Measurements from ENCODE around the gene TBATA.

Gene TBATA

DNA sequence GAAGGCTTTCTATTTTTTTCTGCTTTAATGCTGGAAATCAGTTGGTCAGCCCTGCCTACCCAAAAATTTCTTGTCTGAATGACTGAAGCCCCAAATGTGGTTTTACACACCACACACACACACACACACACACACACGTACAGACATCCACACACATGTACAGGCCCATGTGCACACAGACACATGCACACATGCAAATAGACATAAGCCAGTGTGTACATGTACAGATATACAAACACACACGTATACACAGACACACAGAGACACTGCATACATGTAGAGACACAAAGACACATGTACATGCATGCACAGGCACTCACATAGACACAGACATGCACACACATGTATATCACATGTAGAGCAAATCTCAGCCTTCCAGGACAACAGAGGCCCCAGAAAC, 54.2 kb downstream of the TBATA start:
- TF ChIP-seq, protein P1, sequence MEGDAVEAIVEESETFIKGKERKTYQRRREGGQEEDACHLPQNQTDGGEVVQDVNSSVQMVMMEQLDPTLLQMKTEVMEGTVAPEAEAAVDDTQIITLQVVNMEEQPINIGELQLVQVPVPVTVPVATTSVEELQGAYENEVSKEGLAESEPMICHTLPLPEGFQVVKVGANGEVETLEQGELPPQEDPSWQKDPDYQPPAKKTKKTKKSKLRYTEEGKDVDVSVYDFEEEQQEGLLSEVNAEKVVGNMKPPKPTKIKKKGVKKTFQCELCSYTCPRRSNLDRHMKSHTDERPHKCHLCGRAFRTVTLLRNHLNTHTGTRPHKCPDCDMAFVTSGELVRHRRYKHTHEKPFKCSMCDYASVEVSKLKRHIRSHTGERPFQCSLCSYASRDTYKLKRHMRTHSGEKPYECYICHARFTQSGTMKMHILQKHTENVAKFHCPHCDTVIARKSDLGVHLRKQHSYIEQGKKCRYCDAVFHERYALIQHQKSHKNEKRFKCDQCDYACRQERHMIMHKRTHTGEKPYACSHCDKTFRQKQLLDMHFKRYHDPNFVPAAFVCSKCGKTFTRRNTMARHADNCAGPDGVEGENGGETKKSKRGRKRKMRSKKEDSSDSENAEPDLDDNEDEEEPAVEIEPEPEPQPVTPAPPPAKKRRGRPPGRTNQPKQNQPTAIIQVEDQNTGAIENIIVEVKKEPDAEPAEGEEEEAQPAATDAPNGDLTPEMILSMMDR (IDR thresholded peaks at IDR 0.05; ENCODE audit: insufficient read depth, low read depth, low read length, missing control alignments), result no peak
- DNase-seq (ENCODE audit: low read depth), result no peak
- H3K4me3 ChIP-seq (ENCODE audit: low read length), result no peak overlapping the region

- TF ChIP-seq, protein P1 (IDR thresholded peaks at IDR 0.05; ENCODE audit: insufficient read depth, low read depth, low read length, missing control alignments), result no peak
- DNase-seq (ENCODE audit: low read depth), result no peak
- no peak overlapping the region for H3K4me3 ChIP-seq (ENCODE audit: low read length)
These were observed 55.3 kb downstream of the TBATA start for GRCh38 chr10:70729763-70730357.

DNA sequence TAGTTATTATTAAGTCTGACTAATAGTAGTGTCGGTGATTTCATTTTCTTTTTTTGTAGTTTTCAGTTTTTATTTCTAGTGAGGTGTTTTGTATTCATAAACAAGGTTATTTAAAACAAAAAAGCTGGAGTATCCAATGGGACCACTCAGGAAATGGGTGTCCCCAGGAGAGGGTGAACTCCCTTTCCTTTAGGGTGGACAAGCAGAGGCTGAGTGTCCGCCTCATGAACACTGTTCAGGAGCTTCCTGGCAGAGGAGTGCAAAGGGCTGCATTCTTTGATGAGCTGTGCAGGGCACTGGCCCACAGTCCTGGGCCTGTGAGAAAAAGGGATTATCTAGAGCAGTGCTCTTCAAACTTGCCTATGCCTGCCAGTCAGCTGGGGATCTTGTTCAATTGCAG, 56.8 kb downstream of the TBATA start:
- DNase-seq (ENCODE audit: low read depth), result no peak
- H3K4me3 ChIP-seq (ENCODE audit: low read length), result no peak overlapping the region
- TF ChIP-seq, protein P1 (IDR thresholded peaks at IDR 0.05; ENCODE audit: insufficient read depth, low read depth, low read length, missing control alignments), result no peak

DNA sequence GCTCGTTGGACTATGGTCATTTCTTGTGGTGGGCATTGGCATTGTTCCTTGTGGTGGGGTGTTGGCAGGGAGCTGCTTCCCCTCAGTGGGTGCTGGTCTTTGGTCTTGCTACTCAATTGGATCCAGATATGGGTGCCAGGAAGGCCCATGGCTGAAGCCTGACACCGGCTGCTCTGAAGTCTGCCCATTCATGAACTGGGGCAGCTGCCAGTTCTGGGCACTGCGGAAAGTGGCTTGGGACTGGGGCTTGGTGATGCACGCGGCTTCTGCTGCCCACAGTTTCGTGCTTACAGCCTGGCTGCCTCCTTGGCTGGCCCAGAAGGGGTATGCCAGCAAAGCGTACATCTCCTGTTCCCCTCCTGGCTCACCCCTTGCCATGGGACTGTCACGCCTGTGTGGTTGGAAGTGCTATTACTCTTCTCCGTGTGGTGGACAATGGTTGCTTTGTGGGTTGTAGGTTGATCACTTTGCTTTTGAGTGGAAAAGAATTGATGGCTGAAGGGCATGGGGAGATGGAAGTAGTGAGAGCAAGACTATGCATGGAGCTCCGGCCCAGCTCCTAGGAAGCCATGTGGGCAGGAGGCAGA, 58.2 kb downstream of the TBATA start:
- no peak for DNase-seq (ENCODE audit: low read depth)
- TF ChIP-seq, protein P1 (IDR thresholded peaks at IDR 0.05; ENCODE audit: insufficient read depth, low read depth, low read length, missing control alignments), result no peak
- H3K4me3 ChIP-seq (ENCODE audit: low read length), result no peak overlapping the region

- no peak for DNase-seq (ENCODE audit: low read depth)
- TF ChIP-seq, protein P1 (IDR thresholded peaks at IDR 0.05; ENCODE audit: insufficient read depth, low read depth, low read length, missing control alignments), result no peak
- H3K4me3 ChIP-seq (ENCODE audit: low read length), result no peak overlapping the region
These were observed 61.4 kb downstream of the TBATA start for GRCh38 chr10:70723771-70724170.

DNA sequence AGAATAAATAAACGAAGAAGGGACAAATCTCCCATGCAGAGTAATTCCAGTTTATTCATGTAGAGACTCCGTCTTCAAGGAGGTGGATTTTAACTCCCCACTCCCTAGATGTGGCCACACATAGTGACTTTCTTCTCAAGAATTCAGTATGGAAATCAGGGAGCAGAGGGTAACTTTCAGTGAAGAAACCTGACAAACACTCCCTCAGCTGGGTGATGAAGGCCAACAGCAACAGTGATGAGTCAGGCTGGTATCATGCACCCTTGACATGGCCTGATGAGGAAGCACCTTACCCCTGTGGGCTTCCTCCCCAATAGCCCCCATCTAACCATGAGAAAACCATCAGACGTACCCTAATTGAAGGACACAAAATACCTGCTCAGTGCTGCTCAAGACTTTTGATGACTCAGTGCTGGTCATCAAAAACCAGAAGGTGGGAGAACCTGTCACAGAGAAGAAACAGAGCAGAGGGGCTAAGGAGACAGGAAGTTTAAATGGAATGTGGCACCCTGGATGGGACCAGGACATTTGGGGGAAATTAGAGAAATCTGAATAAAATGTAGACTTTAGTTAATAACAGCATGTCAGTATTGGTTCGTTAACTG, 62.3 kb downstream of the TBATA start:
- peak; percentile 32 for DNase-seq (ENCODE audit: low read depth)
- TF ChIP-seq, protein P1 (IDR thresholded peaks at IDR 0.05; ENCODE audit: insufficient read depth, low read depth, low read length, missing control alignments), result no peak
- no peak overlapping the region for H3K4me3 ChIP-seq (ENCODE audit: low read length)

All from epithelial cell of esophagus (primary cell).